Ovary (tissue), 3 donors: ENCODE data around the gene BTBD9.

Experiments used
- CTCF ChIP-seq, 3 donors: fragments of 450-650 bp in 2 of 3; fragments of 200-600 bp in 1 of 3; IDR thresholded peaks; one replicate each; pipeline versions ENCODE4 v1.5.1 to v1.8.0; 2016 to 2022; ENCODE audit warnings: antibody characterized with exemption in 3 of 3, mild to moderate bottlenecking in 1 of 3
- POLR2A ChIP-seq: fragments of 450-650 bp; IDR thresholded peaks from one replicate; pipeline ENCODE4 v1.6.1; 2017; ENCODE audit warnings: antibody characterized with exemption, mild to moderate bottlenecking, moderate library complexity
- donor health status: DM: no; HTN: no; CAD: no.

GRCh38 chr6:38234141-38234540 is 405.6 kb downstream of the BTBD9 start:
- TF ChIP-seq CTCF (IDR thresholded peaks at IDR 0.05) (no peak), POLR2A (no peak)
